Retinal pigment epithelial cell (primary cell): Measurements from ENCODE around the gene APOA1.

ENCODE experiments used
- DNase-seq: peaks from one replicate; pipeline ENCODE4 v3.0.0-alpha.2; 2010; ENCODE audit warnings: low read depth
- H3K4me3 ChIP-seq: 2 replicates; pipeline ENCODE4 v1.5.1; 2011; ENCODE audit warnings: mild to moderate bottlenecking, low read length, control low read depth, moderate library complexity
- TF ChIP-seq, protein P1 (sequence below): conservative IDR thresholded peaks from 2 replicates; pipeline ENCODE4 v1.5.1; 2011; ENCODE audit warnings: low read depth, low read length, control low read depth, inconsistent platforms

APOA1 gene

DNA sequence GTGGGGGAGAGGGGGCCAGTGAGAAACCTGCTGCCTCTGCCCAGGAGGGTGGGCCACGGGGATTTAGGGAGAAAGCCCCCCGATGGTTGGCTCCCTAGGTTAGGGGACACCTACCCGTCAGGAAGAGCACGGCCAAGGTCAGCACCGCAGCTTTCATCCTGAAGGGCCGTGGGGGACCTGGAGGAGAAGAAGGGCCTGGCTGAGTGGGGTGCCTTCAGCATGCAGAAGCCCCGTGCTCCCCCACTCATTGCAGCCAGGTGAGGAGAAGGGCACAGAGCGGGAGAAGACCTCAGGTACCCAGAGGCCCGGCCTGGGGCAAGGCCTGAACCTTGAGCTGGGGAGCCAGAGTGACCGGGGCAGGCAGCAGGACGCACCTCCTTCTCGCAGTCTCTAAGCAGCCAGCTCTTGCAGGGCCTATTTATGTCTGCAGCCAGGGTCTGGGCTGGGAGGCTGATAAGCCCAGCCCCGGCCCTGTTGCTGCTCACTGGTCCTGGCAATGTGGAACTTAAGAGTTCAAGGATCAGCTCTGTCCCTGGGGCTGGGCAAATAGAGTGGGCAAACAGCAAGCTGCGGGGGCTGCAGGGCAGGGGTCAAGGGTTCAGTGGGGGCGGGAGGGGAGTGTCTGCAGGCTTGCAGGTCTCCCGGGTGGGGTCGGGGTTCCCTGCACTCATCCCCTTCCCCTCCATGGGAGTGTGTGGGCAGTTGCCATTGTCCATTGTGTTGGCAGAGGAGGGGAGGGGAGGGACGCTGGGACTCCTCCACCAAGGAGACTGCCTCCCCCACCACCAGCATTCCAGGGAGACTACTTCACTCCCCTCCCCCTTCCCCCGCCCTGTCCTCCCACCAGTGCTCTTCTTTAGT, at the start of gene APOA1:
Gene APOA1 (minus strand): TSS at position 392 of the 861 bp plus-strand sequence. CDS start 235 bp downstream, at position 157.
- TF ChIP-seq, protein P1, sequence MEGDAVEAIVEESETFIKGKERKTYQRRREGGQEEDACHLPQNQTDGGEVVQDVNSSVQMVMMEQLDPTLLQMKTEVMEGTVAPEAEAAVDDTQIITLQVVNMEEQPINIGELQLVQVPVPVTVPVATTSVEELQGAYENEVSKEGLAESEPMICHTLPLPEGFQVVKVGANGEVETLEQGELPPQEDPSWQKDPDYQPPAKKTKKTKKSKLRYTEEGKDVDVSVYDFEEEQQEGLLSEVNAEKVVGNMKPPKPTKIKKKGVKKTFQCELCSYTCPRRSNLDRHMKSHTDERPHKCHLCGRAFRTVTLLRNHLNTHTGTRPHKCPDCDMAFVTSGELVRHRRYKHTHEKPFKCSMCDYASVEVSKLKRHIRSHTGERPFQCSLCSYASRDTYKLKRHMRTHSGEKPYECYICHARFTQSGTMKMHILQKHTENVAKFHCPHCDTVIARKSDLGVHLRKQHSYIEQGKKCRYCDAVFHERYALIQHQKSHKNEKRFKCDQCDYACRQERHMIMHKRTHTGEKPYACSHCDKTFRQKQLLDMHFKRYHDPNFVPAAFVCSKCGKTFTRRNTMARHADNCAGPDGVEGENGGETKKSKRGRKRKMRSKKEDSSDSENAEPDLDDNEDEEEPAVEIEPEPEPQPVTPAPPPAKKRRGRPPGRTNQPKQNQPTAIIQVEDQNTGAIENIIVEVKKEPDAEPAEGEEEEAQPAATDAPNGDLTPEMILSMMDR, result no peak
- no peak for DNase-seq
- no peak within 1 kb of the TSS for H3K4me3 ChIP-seq

DNA sequence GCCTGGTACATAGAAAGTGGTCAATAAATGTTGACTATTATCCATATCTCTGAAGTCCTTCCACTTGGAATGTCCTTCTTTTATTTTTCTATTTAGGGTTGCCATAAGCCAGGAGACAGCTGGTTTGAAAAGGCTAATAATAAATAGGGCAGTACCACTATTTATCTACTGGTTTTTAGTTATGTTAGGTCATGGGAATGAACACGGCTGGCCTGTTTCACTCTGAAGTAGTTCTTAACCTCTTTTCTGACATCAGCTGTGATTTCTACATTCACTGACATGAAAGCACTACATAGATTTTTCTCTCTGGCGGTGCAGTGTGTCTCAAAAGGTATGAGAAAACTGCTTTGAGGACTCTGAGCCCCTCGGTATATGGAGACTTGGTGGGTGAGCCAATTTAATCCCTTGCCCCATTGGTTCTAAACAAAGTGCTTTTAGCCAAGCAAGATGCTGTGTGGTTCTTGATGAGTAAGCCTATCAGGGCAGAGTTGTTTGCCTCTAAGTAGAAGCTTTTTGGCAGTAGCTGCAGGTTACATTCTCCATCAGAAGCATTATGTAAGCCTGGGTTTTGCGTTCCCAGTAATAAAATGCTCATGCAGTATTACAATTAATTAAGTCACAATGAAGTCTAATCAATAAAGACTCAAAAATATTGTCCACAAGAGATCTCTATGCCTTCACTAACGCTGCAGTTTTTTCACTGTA, 48.7 kb upstream of the APOA1 start:
- no peak overlapping the region for H3K4me3 ChIP-seq
- TF ChIP-seq, protein P1, result no peak
- peak; percentile 13 for DNase-seq

DNA sequence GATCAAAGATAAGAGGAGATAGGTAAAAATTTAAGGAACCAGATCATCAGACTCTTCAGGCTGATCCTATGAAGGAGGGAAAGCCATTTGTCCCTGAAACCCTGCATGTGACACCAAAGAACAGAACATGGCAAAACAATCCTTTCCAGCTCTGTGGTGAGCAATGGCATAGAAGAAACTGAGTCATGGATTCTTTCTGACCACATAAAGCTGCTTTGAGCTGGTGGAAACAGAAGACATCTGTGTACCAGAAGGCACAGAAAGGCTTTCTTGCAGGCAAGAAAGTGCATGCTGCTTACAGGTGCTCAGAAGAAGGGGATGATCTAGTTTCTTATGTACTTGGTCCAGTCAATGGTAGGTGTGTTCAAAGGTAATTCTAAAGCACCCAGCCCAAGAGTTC, 45.0 kb upstream of the APOA1 start:
- DNase-seq, result no peak
- TF ChIP-seq, protein P1, result no peak
- H3K4me3 ChIP-seq, result no peak overlapping the region

DNA sequence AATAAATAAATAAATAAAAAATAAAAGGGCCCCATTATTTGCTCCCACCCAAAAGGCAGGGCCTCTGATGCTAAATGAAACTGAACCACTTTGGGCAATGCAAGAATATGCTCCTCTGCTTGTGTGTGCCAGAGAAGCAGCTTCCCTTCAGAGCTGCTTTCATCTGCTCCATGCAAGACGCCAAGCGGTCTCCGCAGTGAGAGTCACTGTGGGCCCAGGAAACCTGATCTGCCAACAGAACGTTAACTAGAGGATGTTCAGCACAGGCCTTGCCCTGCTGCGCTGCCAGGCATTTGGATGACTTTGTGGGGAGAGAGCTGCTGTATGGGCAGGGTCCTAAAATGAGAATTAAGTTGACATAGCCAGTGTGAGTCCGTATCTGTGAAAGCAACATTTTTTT, 43.7 kb upstream of the APOA1 start:
- no peak for DNase-seq

DNA sequence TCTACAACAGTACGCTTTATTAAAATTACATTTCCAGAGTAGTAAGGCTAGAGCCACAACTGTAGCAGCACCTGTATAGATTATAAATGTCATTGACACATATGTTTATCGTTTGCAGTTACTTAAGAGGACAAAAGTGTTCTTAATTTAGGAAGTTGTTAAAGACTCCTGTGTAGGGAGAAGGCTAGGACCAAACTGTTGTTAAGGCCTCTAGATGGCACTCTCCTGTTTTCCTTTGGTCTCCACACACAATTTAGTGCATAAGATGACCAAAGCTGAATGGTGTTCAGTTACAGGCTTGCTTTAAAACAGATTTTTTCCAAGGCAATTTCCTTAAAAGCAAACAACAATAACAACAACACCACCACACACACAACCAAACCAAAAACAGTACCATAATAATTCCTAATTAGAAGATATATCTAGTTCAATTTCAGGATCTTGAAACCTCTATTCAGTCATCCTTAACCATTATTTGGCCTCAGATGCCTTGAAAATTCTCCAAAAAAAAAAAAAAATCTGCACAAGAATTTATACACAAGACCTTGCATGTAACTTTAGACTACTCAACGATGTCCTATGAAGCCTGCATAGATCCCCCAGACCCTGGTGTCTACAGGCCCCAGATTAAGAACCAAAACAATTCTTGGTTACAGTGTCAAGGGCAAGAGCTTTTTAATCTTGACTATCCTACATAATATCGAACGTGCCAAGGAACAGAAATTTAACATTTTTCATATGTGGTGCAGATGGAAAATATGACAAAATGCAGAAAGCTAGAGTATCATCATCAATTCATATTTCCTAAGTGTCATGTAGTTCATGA, 42.6 kb upstream of the APOA1 start:
- peak; percentile 39 for DNase-seq
- TF ChIP-seq, protein P1, result peak; percentile 84
- H3K4me3 ChIP-seq, result no peak overlapping the region

More for the DNA sequence above, 43.7 kb upstream of the APOA1 start:
- TF ChIP-seq, protein P1, result no peak
- no peak overlapping the region for H3K4me3 ChIP-seq

DNA sequence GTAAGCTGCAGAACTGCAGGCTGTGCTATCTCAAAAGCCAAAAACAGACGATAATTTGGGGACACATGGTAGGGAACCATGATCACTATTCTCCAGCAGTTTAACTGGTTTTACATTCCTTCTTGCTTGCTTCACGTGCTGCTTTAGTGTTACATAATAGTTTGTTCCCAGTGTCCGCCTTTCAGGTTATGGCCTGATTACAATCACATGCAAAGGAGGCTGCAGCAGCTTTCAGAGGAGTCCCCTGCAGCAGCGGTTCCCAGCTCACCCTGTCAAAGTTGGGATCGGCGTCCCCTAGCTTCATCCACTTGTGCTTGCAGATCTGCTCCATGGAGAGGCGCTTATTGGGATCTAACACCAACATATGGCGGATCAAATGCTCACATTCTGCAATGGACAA, 39.2 kb upstream of the APOA1 start:
- no peak for DNase-seq
- TF ChIP-seq, protein P1, result no peak
- no peak overlapping the region for H3K4me3 ChIP-seq
